IPS-NIHi7 (cell line): ENCODE results near the gene RASGRF1.
"Not testable (repeated sequence)": the region's sequence is repeated elsewhere in the genome, so short reads cannot be mapped to it uniquely, and the experiment has no call there.

Experiments used
- DNase-seq: peaks from one replicate; pipeline ENCODE4 v3.0.0; 2012; ENCODE audit warnings: mixed read lengths; ENCODE audit errors: extremely low spot score

The RASGRF1 gene

DNA sequence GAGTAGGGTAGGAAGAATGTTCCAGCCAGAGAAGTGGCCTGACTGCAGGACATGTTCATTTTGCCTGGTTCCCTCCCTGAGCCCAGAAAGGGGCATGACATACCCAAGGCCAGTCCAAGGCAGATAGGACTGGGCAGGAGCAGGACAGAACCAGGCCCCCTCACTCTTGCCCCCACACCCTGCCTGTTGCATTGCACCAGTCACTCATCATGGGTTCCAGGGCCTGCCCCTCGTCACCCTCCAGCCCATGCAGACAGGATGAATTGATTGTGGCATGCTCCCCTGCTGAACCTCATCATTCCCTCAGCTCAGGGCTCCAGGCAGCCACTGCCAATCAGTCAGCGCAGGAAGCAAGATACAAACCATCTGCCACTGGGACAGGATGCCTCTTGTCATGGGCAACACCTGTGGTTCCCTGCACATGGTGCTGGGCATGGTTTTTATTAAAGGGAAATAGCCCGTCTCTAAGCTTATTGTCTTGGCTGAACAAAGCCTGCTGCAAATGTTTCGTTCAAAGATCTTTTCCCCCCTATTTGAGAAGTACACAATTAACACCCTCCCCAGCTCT lies 48.9 kb downstream of the RASGRF1 start:
- no peak for DNase-seq

DNA sequence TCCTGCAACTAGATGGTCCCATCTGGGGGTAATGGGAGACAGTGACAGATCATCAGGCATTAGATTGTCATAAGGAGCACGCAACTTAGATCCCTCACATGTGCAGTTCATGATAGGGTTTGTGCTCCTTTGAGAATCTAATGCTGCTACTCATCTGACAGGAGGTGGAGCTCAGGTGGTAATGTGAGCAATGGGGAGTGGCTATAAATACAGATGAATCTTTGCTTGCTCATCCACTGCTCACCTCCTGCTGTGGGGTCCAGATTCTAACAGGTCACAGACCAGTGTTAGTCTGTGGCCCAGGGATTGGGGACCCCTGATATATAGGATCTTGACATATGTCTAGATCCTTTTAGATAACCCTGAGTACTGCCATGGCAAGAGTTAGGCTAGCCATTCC lies 52.7 kb downstream of the RASGRF1 start:
- no peak for DNase-seq

DNA sequence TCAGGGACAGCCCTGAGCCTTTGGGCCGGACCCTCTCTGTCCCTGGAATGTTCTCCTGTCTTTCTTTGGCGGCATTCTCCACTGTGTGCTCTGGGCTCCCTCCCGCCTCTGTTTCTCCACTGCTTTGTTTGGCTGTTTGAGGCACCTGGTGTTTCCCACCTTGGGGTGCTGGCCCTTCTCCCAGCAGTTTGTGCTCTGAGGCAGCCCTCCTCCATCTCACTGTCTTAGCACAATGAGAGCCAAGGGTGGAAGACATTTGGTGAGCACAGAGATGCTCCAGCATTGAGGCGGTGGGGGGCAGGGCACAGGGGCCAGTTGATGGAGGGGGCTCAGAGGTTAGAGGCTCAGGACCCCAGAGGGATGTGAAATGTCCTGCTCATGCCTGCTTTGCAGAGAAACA lies 54.3 kb downstream of the RASGRF1 start:
- DNase-seq = no peak

DNA sequence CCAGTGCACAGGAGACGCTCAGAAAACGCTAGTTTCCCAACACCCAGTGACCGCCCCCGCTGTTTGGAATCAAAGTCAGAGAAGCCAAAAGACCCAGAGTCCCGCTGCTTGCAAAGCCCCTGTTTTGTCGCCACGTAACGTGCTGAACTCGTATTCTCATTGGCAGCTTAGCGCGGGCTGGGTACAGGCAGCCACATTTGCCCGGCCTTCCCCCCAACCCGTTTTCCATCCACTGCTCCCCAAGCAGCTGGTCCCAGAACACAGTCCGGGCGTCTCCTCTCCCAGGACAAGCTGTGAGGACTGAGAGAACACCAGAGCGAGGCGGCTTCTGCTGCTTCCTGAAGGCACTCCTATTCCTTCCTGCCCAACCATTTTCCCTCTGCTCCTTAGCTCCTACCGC lies 54.8 kb downstream of the RASGRF1 start:
- DNase-seq = no peak

DNA sequence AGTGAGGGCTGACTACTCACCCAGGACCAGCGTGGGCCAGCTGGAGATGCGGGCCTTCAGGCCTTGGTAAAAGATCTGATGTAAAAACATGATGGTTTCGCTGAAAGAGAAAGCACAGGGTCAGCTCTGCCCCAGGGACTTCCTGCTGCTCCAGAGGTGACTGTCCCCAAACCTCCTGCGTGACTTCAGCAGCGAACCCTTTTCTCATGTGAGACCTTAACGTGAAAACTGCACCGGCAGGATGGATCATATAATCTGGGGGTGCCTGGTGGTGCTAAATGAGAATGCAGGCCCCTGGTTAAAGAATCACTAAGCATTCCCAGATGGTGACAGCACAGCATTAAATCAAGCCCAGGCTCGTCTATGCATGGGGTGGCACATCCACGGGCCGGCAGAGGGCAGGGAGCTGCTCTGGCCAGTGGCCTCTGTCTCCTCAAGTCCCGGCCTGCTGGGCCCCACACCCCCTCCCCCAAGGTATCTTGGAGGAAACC lies 55.4 kb downstream of the RASGRF1 start:
- no peak for DNase-seq

DNA sequence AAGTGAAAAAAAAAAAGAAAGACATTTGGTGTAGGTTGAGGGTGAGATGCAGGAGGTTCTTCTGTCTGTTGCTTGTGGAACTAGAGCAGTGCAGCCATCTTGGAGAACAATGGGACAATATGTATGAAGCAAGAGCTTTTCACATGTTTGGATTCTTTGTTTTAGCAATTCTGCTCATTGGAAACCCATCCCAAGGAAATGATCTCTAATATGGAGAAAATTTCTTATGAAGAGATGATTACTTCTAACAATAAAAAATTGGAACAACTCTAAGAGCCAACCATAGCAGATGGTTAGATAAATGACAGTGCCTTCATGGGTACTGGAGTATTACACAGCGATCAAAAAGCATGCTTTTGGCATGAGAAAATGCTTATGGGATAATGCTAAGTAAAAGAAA lies 56.3 kb downstream of the RASGRF1 start:
- no peak for DNase-seq

DNA sequence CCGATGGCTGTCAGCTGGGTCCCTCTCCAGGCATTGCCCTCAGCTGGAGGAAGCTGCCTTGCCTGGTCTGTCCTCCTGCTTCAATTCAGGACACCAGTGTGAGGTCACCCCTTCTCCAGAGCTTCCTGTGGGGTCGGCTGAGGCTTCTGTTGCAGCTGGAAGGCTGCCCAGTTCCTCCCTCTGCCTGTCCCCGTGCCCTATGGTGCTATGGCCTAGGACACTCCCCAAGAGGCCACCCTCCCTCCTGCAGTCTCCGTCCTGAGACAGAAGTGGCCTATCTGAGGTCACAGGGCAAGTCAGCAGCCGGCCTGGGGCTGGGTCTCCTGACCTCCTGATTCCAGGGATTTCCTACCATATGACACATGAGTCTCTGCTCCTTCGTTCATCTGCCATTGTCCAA lies 57.9 kb downstream of the RASGRF1 start:
- DNase-seq = no peak

DNA sequence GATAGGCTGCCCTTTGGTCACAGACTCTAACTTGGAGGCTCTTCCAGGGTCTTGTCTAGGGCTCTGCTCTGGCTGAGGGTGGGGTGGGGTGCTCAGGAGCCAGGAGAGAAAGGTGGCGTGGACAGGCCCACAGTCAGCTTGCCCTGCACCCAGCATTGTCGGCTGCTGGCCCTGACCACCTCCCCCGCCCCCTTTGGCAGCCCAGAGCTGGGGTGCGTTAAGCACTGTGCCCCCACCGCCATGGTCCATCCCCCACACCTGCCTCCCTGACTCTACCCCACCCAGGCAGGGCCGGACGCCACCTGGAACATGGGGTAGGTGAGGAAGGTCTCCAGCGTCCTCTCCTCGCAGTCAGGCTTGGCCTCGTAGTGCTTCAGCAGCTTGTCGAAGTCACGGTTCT lies 58.8 kb downstream of the RASGRF1 start:
- DNase-seq = no peak

DNA sequence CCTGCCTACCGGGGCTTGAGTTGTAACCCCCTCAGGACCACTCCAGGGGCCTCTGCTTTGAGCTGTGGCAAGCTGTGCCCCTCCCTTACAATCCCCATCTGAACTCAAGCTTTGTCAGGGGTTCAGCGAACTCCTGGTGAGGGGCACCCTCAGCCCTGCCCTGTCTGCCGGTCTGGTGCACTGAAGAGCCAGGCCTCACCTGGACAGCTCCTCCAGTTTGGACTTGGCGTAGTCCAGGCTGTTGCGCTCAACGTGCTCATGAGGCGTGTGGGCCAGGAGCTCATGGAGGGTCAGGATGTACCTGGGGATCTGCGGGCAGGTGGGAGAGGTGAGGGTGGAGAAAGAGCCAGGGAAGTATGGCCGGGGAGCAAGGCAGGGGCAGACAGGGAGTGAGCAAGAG lies 59.4 kb downstream of the RASGRF1 start:
- DNase-seq = no peak

DNA sequence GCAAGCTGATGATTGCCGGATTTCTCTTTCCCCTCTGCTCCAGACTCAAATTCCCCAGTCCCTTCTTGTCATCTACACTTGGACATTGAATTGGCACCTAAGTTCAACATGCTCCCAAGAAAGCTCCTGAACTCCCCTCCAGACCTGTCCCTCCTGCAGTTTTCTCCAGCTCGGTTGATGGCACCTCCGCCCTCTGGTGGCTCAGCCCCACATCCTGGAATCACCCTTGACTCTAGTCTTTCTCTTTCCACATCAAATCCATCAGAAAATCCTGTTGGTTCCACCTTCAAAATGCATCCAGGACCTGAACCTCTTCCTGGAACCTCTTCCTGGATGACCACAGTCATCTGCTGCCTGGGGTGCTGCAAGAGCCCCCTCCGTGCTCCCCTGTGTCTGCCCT lies 60.1 kb downstream of the RASGRF1 start:
- no peak for DNase-seq

DNA sequence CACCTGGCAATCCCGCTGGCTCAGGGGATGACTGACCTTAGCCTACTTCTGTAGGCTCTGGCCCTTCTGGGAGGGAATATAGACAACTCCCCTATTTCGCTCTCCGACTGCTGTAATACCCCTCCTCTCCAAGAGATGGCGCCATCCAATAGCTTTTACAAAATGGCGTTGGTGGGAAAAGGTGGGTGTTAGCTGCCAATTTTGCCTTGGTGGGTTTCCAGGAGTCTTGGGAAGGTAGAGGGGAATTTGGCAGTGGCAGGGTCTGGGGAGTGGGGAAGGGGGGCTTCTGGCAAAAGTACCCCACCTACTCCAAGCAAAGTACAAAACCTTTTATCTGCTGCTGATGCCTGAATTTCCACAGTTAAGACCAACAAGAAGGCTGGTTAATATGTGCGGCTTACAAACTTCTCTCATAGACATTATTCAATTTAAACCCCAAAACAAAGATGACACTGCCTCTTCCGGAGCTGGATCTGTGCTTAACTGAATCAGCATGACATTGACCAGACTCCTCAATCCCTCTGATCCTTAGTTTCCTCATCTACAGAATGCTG lies 62.1 kb downstream of the RASGRF1 start:
- DNase-seq = peak; percentile 80

DNA sequence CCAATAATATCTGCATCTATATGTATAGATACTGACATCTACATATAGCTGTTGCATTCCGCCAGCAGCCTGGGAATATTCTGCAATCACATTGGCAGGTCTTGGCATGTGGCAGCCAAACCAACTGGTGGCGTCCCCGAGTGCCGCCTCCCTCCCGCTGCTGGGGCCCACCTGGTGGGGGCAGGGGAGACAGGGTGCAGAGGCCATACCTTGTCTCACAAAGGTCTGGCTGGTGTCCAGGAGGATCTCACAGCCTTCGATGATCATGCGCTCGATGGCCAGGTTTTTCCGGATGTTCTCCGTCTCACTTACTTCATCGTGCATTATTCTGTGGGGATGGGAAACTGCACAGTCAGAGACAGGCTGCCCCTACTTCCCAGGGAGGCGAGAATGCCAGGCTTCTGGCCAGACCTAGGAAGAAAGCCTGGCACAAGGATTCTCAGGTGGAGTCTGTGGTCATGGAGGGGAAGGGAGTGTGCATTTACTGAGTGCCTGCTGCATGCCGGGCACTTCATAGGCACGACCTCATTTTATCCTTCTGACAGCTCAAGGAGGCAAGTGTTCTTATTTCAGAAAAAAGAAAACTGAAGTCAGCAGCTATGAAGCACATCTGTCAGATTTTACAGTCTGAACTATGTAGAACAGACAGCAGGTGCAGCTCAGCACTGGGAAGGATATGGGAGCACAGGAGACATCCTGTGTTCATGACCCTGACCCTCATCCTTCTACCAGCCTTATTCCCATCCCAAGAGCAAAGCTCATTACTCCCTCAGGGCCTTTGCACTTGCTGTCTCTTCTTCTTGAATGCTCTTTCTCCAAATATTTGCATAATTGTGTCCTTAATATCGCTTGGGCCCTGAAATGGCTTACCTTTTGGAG lies 62.8 kb downstream of the RASGRF1 start:
- no peak for DNase-seq

DNA sequence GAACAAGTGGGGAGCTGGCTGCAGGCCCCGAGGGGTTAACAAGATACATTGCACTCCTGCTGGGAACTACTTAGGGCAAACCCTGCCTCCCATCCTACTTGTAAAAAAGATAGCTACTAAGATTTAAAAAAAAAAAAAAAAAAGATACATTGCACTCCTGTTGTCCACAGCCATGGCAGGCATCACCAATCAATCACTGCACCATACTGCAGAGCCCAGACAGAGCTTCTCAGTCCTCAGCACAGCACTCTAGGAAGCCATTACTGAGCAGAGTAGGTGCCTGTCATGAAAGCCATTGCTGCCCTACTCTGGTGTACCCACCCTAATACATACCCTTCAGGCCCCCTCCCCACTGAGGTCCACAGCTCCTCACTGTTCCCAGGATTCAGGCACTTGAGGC lies 64.8 kb downstream of the RASGRF1 start:
- no peak for DNase-seq

DNA sequence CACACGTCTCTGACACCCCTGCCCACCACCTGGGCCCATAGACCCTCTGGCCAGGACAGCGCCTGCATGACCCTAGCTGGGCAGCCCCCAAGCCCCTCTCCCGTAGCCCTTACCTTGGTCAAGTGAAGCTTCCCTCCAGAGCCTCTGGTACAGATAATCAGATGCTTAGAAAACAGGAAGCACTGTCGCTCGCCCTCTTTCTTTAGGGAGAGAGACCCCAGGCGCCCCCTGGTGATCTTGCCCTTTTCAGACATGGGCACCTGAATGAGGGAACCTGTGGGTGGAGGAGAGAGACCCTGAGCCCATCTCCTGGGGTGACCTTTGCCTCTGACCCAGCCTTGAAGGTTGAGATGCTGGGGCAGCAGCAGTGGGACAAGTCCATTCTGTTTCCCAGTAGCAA lies 65.4 kb downstream of the RASGRF1 start:
- no peak for DNase-seq

DNA sequence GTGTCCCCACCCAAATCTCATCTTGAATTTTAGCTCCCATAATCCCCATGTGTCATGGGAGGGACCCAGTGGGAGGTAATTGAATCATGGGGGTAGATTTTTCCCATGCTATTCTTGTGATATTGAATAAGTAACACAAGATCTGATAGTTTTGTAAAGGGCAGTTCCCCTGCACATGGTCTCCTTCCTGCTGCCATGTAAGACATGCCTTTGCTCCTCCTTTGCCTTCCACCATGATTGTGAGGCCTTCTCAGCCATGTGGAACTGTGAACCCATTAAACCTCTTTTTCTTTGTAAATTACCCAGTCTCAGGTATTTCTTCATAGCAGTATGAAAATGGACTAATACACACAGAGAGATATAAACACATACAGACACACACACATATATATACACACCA lies 66.1 kb downstream of the RASGRF1 start:
- DNase-seq = not testable (repeated sequence)

DNA sequence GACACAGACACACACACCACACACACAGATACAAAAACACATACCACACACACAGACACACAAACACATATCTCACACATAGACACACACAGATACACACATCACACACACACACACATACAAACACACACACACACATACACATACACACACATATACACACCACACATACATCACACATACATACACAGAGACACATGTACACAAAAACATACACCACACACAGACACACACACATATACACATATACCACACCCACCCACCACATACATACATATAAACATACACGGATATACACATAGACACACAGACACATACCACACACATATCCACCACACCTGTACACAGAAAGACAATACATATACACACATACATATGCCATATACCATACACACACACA lies 66.7 kb downstream of the RASGRF1 start:
- DNase-seq = no peak

DNA sequence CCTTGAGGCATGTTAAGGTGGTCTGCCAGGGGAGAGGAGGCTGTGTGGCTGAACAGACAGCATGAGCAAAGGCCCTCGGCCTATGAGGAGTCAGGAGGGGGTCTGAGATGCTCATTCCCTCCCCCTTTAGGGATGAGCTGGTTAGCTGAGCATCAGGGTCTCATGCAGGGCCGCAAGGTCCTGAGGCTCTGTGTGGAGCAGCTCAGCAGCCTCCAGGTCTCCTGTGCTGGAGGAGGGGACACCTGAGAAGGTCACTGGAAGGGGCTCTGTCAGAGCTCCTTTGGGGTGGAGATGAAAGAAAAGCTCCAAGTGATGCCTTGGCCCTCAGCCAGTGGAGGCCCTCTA lies 67.1 kb downstream of the RASGRF1 start:
- no peak for DNase-seq

DNA sequence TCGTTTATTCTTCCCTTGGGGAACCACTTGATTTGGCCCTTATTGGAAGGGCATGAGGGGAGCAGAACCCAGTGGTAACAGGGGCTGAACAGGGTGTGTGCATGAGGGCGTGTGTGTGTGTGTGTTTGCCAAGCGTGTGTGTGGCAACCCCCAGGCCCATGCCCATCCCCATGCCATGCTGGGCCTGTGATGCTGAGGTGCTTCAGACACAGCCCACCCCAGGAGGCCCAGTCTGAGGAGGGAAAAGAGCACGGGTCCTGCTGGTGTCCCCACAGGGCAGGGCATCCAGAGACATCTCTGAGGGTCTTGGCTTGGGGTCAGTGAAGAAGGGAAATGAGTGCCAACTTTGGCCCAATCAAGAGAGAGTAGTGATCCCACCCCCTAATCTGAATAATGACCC lies 71.6 kb downstream of the RASGRF1 start:
- DNase-seq = no peak

DNA sequence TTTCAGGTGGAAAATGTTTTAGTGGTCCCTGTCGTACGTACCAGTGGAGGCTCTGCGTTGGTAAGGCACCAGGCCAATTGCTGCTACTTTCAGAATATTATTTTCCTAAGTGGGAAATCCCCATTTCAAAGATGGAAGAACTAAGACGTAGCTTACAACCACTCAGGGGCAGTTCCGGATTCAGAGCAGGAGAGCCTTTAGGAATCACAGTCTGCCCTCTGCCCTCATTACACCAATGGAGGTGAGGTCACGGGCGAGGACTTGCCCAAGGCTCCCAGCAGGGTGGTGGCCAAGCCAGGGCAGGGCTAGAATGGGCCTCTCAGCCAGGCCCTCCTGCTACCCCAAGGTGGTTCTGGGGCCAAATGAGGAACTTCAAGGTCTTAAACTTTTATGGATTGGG lies 72.6 kb downstream of the RASGRF1 start:
- DNase-seq = no peak

DNA sequence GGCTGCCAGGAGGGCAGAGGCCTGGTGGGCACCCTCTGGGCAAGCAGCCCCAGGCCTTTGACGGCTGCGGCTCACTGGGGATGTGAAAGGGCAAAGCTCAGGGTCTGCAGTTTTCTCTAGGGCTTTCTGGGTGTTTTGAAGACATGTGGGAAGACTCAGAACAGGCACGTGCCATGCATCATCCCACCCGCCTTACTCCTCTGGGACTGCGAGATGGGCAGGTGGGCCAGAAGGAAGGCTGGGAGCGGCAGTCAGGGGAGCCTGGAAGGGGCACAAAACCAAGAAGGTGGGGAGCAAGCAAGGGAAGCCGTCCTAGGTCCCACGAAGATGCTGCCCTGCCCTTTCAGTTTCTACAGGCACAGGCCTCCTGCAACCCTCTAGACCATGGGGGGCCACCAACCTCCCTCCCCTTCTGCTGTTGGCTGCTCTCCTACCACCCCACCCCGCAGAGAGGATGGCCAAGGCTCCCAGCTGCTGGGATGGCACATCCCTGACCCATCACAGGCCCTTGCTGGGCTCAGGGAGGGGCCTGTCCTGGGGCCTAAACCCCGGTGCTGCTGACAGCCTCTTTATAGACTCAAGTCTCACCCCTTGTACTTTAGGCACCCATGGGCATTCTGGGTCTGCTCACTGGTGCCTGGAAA lies 73.9 kb downstream of the RASGRF1 start:
- DNase-seq = no peak

DNA sequence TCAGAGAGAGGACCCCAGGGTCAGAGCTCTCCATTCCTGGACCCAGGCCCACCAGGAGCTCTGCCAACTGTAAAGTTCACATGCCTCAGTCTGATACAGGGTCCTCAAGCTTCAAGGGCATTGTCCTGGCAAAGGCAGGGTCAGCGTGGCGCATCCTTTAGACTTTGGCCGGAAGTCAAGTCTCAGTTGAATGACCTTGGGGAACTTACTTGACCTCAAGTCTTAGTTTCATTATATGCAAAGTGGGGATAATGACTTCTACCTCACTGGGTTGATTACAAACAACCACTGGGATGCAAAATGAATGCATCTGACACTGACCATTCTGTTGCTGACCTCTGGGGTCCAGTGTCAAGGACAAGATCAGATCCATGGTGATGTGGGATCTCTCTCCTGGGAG lies 75.2 kb downstream of the RASGRF1 start:
- no peak for DNase-seq

DNA sequence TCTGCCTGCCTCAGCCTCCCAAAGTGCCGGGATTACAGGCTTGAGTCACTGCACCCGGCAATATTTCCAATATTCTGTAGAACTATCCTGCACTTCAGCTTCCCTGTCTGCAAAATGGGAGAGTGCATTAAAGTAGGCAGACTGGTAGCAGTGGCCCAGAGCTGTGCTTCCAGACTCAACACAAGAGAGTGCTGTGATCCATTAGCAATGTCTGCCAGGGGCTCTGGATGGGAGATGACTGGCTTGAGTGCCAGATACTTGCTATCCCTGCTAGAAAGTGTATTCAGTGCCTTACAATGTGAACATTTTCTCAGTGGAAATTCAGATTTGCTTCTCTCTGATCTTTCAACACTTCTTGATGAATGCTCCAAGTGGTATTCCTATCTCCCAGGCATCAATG lies 80.3 kb downstream of the RASGRF1 start:
- DNase-seq = no peak

DNA sequence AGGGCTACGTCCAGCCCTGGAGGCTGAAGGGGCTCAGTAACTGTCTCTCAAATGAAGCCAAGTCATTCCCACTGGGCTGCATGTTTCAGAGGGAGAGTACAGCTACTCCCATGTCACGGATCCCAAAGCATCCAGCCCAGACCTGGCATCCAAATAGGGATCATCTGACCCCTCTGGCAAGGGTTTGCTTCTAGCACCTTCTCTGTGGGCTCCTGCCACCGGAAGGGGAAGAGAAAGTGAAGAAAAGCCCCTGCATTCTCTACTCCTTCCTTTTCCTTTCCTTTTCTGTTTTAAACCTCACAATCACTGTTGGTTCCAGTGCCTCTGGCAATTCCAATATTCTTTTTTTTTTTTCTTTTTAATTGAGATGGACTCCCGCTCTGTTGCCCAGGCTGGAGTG lies 81.2 kb downstream of the RASGRF1 start:
- DNase-seq = no peak
